OCI-LY3 (cell line): ENCODE measurements around the gene ZYG11A.

ENCODE experiments used
- EZH2phosphoT487 ChIP-seq: fragments of 200-600 bp; shearing (Covaris generic); IDR thresholded peaks from 2 replicates; pipeline ENCODE4 v1.6.1; 2018; ENCODE audit warnings: antibody characterized with exemption, mixed run types, low read depth
- TF ChIP-seq, protein P1 (sequence below): fragments of 200-600, 300-600 bp; sonication (generic); IDR thresholded peaks from 2 replicates; pipeline ENCODE4 v1.5.1; 2014; ENCODE audit warnings: antibody characterized with exemption, low read length, low read depth

- TF ChIP-seq, protein P1, sequence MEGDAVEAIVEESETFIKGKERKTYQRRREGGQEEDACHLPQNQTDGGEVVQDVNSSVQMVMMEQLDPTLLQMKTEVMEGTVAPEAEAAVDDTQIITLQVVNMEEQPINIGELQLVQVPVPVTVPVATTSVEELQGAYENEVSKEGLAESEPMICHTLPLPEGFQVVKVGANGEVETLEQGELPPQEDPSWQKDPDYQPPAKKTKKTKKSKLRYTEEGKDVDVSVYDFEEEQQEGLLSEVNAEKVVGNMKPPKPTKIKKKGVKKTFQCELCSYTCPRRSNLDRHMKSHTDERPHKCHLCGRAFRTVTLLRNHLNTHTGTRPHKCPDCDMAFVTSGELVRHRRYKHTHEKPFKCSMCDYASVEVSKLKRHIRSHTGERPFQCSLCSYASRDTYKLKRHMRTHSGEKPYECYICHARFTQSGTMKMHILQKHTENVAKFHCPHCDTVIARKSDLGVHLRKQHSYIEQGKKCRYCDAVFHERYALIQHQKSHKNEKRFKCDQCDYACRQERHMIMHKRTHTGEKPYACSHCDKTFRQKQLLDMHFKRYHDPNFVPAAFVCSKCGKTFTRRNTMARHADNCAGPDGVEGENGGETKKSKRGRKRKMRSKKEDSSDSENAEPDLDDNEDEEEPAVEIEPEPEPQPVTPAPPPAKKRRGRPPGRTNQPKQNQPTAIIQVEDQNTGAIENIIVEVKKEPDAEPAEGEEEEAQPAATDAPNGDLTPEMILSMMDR: no peak
- no peak for TF ChIP-seq EZH2phosphoT487
Measured at GRCh38 chr1:52929019-52929418, 86.5 kb downstream of the ZYG11A start.
